Spleen (tissue), 11 donors: ENCODE measurements around the gene C10orf105. TPM values are rescaled to one million over a fixed set of nuclear protein-coding genes. Genes with fewer than 3 reads are reported as not detected.

Experiments used
- DNase-seq: peaks from one replicate; pipeline ENCODE4 v3.0.0-alpha.2; 2020
- H3K27ac ChIP-seq, 8 donors: fragments of 200-600 bp; sonication (generic) in 7 of 8; 1 replicate in 4 of 8; 2 replicates in 4 of 8; pipeline versions ENCODE4 v1.5.0 to v1.8.0; 2016 to 2021; ENCODE audit warnings: inconsistent platforms in 4 of 8, mild to moderate bottlenecking in 4 of 8, moderate library complexity in 1 of 8
- H3K27me3 ChIP-seq, 7 donors: fragments of 200-600 bp; sonication (generic) in 6 of 7; replicated peaks in 1 of 7; 1 replicate in 4 of 7; 2 replicates in 3 of 7; pipeline versions ENCODE4 v1.5.0 to v1.8.0; 2016 to 2021; ENCODE audit warnings: inconsistent platforms in 3 of 7, mild to moderate bottlenecking in 1 of 7
- H3K36me3 ChIP-seq, 6 donors: fragments of 200-600 bp; sonication (generic) in 5 of 6; 1 replicate in 4 of 6; 2 replicates in 2 of 6; pipeline versions ENCODE4 v1.5.0 to v1.8.0; 2016 to 2021; ENCODE audit warnings: inconsistent platforms in 2 of 6
- H3K4me1 ChIP-seq, 6 donors: fragments of 200-600 bp; sonication (generic) in 5 of 6; 1 replicate in 3 of 6; 2 replicates in 3 of 6; pipeline versions ENCODE4 v1.5.0 to v1.8.0; 2016 to 2021; ENCODE audit warnings: inconsistent platforms in 3 of 6
- H3K4me3 ChIP-seq, 8 donors: fragments of 200-600 bp; sonication (generic) in 7 of 8; 1 replicate in 4 of 8; 2 replicates in 4 of 8; pipeline versions ENCODE4 v1.5.0 to v1.8.0; 2016 to 2021; ENCODE audit warnings: inconsistent platforms in 4 of 8, mild to moderate bottlenecking in 4 of 8, moderate library complexity in 2 of 8
- H3K9me3 ChIP-seq, 8 donors: fragments of 200-600 bp; sonication (generic) in 7 of 8; 1 replicate in 4 of 8; 2 replicates in 4 of 8; pipeline versions ENCODE4 v1.5.0 to v1.8.0; 2016 to 2021; ENCODE audit warnings: inconsistent platforms in 4 of 8
- CTCF ChIP-seq, 11 experiments: fragments of 200-600 bp in 7 of 11; fragments of 450-650 bp in 4 of 11; sonication (generic) in 4 of 11; IDR thresholded peaks in 8 of 11; conservative IDR thresholded peaks in 3 of 11; 1 replicate in 7 of 11; 2 replicates in 4 of 11; pipeline versions ENCODE4 v1.4.0 to v1.8.0; 2016 to 2021; ENCODE audit warnings: antibody characterized with exemption in 11 of 11, inconsistent platforms in 4 of 11, mild to moderate bottlenecking in 1 of 11
- POLR2A ChIP-seq, 3 donors: fragments of 450-650 bp; IDR thresholded peaks; one replicate each; pipeline ENCODE4 v1.5.1; 2017; ENCODE audit warnings: antibody characterized with exemption in 3 of 3, mild to moderate bottlenecking in 1 of 3
- POLR2AphosphoS5 ChIP-seq, 3 donors: sonication (generic); formaldehyde crosslinking; IDR thresholded peaks; one replicate each; pipeline ENCODE4 v1.5.1; 2017; ENCODE audit warnings: antibody characterized with exemption in 3 of 3
- WGBS, 5 donors: extraction: QIAGEN DNeasy Blood & Tissue Kit in 3 of 5; methylation state at CpG; one replicate each; pipeline versions ENCODE4 v1.1.5 to v1.1.7; 2013 to 2018; 5-methylcytosine and 5-hydroxymethylcytosine counted together
- intact Hi-C: fragments of 100-400 bp; cut with DNase I; formaldehyde crosslinking; loops from one replicate; pipeline ENCODE4 v1.15.0; 2023; ENCODE audit warnings: low total_unique reads
- polyA plus RNA-seq, 3 donors: library from polyadenylated mRNA; stranded (reverse); fragments of 200-250 nt; gene quantifications; one replicate each; pipeline ENCODE4 v1.2.1, GENCODE V29; 2013
- total RNA-seq, 7 donors: library from RNA; depleted of rRNA in 3 of 7; stranded (reverse); fragments of >200 nt in 3 of 7; fragmentation: NEBNext Ultra II Directional in 4 of 7; extraction: Animal tissue kit (Norgen Biotek cat#: 25700) in 4 of 7; gene quantifications; one replicate each; pipeline versions ENCODE4 v1.1.0 to v1.2.1, GENCODE V29; 2016 to 2021
- donor health status: healthy with polysubstance abuse.
- donor health status: DM: no; HTN: no; CAD: no; lungs with moderate emphysema.
- donor health status: DM: no; HTN: no; CAD: no.
- donor health status: Bipolar disorder and iron deficiency.
- donor health status: healthy.
- donor health status: DM: no; HTN: no; CAD: no.
- donor health status: DM: yes; HTN: yes; CAD: no.

The C10orf105 gene
- total and polyA plus RNA-seq, 10 donors: 0.08 to 4.4 (median 2.6) TPM

- TF ChIP-seq POLR2AphosphoS5 (IDR thresholded peaks at IDR 0.05) (no peak), CTCF (IDR thresholded peaks at IDR 0.05 in 8 of 11, conservative IDR thresholded peaks at IDR 0.05 in 3 of 11) (no peak), POLR2A (IDR thresholded peaks at IDR 0.05) (no peak)
- Histone ChIP-seq H3K27me3 (no peaks in the 10 kb centered on the region), H3K4me3 (no peak overlapping the region), H3K4me1 (peaks cover 19 to 27% (median 24%) of the 10 kb centered on the region in 6 donors), H3K36me3 (no peaks in the 10 kb centered on the region), H3K27ac (no peak overlapping the region), H3K9me3 (peaks cover 0 to 12% (median 2%) of the 10 kb centered on the region in 8 donors)
- no peak for DNase-seq
- intact Hi-C loops: loop anchor here (10.0 kb wide), 1 partner anchor 375 kb away; the partner anchor contains the start of gene SLC29A3
- WGBS, 5 donors: 88 to 95% (median 92%) methylated on average over 12 to 13 of the region's 13 CpGs
Measured at GRCh38 chr10:71690094-71690720, 29.4 kb downstream of the C10orf105 start.

GRCh38 chr10:71688256-71688655 is 31.3 kb downstream of the C10orf105 start:
- Histone ChIP-seq H3K9me3 (peaks cover 0 to 12% (median 2%) of the 10 kb centered on the region in 8 donors), H3K4me3 (no peak overlapping the region), H3K36me3 (no peaks in the 10 kb centered on the region), H3K27me3 (no peaks in the 10 kb centered on the region), H3K27ac (peak overlapping the region in 1 of 8 donors; percentile 6), H3K4me1 (peaks cover under 1 to 12% (median 6%) of the 10 kb centered on the region in 6 donors)
- intact Hi-C loops: no loop called here
- no peak for TF ChIP-seq CTCF (IDR thresholded peaks at IDR 0.05 in 8 of 11, conservative IDR thresholded peaks at IDR 0.05 in 3 of 11)
- no peak for TF ChIP-seq POLR2A (IDR thresholded peaks at IDR 0.05)
- TF ChIP-seq POLR2AphosphoS5 (IDR thresholded peaks at IDR 0.05): no peak
- no peak for DNase-seq
- 84 to 93% (median 92%) methylated on average over 3 of the region's 3 CpGs for WGBS, 5 donors

- intact Hi-C loops: no loop called here
- Histone ChIP-seq H3K4me3 (no peak overlapping the region), H3K36me3 (no peaks in the 10 kb centered on the region), H3K27ac (no peak overlapping the region), H3K4me1 (peaks cover 0 to 6% (median 2%) of the 10 kb centered on the region in 6 donors), H3K9me3 (peaks cover 0 to 12% (median 2%) of the 10 kb centered on the region in 8 donors), H3K27me3 (no peaks in the 10 kb centered on the region)
- DNase-seq: no peak
- no peak for TF ChIP-seq CTCF (IDR thresholded peaks at IDR 0.05 in 8 of 11, conservative IDR thresholded peaks at IDR 0.05 in 3 of 11)
- TF ChIP-seq POLR2AphosphoS5 (IDR thresholded peaks at IDR 0.05): no peak
- no peak for TF ChIP-seq POLR2A (IDR thresholded peaks at IDR 0.05)
- 87 to 96% (median 91%) methylated on average over 6 to 9 of the region's 9 CpGs for WGBS, 5 donors
Measured at GRCh38 chr10:71687480-71687879, 32.1 kb downstream of the C10orf105 start.

- TF ChIP-seq CTCF (IDR thresholded peaks at IDR 0.05 in 8 of 11, conservative IDR thresholded peaks at IDR 0.05 in 3 of 11) (no peak), POLR2AphosphoS5 (IDR thresholded peaks at IDR 0.05) (no peak), POLR2A (IDR thresholded peaks at IDR 0.05) (no peak)
- intact Hi-C loops: no loop called here
- no peak overlapping the region for H3K27ac ChIP-seq
- H3K4me3 ChIP-seq: no peak overlapping the region
- no peaks in the 10 kb centered on the region for H3K27me3 ChIP-seq
- H3K36me3 ChIP-seq: no peaks in the 10 kb centered on the region
- peaks cover 0 to 12% (median 2%) of the 10 kb centered on the region in 8 donors for H3K9me3 ChIP-seq
- 79 to 91% (median 85%) methylated on average over 4 to 5 of the region's 5 CpGs for WGBS, 5 donors
- H3K4me1 ChIP-seq: peaks cover 0 to 6% (median 2%) of the 10 kb centered on the region in 6 donors
- DNase-seq: no peak
Measured at GRCh38 chr10:71687077-71687476, 32.5 kb downstream of the C10orf105 start.
